ENCODE measurements around the gene ACOX3.

DNA sequence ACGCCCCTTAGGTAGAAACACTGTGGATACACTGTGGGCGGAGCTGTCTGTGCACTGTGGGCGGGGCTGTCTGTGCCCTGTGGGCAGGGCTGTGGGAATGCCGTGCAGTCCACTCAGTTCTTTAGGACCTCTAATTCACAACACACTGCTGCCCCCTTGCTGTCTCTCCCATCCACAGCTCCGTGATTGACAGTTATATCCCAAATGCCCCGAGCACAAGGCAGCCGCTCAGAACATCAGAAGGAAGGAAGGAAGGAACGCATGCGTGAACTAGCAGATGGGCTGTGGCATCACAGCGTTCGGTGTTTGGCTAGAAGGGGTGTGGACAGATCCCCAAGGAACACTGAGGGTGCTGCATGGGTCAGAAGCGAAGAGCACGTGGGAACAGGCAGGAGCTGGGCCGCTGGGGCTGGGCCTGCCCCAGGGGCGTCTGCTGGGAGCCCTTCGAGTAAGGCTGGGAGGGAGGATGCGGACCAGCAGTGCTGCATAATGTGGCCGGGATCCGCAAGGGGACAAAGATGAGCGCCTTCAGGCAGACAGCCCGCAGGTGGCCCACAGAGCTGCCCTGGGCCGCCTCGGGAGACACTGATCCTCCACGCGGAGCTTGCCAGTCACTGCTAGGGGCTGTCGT is 29.8 kb downstream of the ACOX3 start:
- TF ChIP-seq, protein P1, sequence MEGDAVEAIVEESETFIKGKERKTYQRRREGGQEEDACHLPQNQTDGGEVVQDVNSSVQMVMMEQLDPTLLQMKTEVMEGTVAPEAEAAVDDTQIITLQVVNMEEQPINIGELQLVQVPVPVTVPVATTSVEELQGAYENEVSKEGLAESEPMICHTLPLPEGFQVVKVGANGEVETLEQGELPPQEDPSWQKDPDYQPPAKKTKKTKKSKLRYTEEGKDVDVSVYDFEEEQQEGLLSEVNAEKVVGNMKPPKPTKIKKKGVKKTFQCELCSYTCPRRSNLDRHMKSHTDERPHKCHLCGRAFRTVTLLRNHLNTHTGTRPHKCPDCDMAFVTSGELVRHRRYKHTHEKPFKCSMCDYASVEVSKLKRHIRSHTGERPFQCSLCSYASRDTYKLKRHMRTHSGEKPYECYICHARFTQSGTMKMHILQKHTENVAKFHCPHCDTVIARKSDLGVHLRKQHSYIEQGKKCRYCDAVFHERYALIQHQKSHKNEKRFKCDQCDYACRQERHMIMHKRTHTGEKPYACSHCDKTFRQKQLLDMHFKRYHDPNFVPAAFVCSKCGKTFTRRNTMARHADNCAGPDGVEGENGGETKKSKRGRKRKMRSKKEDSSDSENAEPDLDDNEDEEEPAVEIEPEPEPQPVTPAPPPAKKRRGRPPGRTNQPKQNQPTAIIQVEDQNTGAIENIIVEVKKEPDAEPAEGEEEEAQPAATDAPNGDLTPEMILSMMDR (IDR thresholded peaks at IDR 0.05) = peak in 3 of 6 experiments; percentile 18 to 44 (median 44)
- TF ChIP-seq POLR2A (IDR thresholded peaks at IDR 0.05) = no peak
